Measurements from ENCODE around the gene ELOVL1.
"Not testable (repeated sequence)": the region's sequence is repeated elsewhere in the genome, so short reads cannot be mapped to it uniquely, and the experiment has no call there.

Gene ELOVL1

DNA sequence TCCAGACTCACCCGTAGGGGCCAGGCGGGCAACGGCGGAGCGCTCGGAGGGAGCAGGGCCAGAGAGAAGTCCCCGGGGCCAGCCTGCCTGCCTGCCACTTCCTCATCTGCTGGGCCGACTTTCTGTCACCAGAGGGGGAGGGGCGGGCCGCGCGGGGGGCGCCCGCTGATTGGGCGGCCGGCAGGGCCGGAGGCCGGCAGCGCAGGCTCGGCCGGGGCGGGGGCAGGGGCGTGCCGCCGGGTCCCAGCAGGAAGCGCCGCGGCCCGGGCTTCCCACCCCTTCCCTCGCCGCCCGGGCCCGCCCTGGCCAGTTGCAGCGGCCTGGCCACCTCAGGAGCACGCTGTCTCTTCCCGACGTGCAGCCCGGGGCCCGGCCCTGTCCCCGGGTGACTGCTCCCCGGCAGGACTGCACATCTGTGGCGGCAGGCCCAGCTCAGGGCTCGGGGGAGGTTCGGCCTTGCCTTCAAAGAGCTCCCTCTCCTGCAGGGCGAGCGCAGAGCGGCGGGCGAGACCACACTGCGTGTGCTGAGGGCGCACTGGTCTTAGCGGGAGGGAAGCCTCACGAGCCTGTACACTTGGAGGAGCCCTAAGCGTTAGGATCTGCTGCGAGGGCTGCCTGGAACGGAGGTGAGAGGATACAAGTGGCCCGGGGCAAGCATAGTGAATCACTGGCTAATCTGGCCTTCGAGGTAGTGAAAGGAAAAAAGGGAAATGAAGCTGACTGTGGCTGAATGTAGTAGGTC, at the start of gene ELOVL1:
Gene ELOVL1, minus strand, starts transcription at position 108 of the 742 bp plus-strand sequence. CDS start 2,402 bp downstream, outside the sequence.
- FAIRE-seq: no peak
- DNase-seq (ENCODE audit: low spot score): peak; percentile 77

DNA sequence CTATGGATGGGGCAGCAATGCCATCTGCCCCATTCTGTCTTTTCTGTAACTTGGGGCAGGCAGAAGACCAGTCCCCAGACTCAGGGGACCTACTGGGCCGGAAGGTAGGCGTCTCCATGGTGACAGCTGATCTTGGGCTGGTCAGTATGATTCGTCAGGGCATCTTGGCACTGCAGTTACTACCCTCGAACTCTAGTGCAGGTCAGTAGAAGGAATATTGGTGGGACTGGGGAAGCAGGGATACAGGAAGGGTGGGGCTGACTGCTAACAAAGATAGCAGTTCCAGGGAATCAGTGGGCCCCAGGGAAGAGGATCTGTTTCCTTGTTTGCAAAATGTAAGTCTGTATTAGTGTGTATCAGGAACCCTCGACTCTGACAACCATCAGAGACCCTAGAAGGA, 48.1 kb upstream of the ELOVL1 start:
- FAIRE-seq: no peak

DNA sequence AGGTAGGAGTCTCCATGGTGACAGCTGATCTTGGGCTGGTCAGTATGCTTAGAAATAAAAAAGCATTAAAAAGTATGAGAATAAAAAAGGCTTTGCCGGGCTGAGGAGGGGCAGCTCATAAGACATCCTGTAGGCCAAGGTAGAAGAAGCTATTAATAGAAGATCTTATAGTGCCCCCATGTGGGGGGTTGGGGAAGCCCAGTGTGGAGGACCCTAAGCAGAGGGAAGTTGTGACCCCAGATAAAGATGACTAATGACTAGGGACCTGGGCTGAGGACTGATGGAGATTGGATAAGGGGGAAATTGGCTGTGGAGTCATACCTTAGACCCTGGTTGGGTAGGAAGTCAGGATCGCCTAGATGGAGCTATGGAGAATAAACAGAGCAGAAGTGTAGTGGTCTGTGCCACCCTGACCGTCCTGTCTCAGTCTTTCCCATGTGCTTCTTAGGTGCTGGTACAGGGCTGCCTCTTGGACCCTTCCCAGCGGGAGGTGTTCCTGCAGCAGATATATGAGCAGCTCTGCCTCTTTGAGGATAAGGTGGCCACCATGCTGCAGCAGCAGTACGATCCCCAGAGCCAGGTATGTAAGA, 46.9 kb upstream of the ELOVL1 start:
- no peak for FAIRE-seq
- peak; percentile 65 for DNase-seq (ENCODE audit: low spot score)

More for the DNA sequence above, 48.1 kb upstream of the ELOVL1 start:
- DNase-seq (ENCODE audit: low spot score): no peak

DNA sequence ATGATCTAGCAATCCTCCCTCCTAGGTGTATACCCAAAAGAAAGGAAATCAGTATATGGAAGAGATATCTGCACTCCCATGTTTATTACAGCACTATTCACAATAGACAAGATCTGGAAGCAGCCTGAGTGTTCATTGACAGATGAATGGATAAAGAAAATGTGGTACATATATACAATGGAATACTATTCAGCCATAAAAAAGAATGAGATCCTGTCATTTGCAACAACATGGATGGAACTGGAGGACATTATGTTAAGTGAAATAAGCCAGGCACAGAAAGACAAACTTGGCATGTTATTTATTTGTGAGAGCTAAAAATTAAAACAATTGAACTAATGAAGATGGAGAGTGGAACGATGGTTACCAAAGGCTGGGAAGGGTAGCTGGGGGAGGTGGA, 45.6 kb upstream of the ELOVL1 start:
- not testable (repeated sequence) for DNase-seq (ENCODE audit: low spot score); FAIRE-seq

DNA sequence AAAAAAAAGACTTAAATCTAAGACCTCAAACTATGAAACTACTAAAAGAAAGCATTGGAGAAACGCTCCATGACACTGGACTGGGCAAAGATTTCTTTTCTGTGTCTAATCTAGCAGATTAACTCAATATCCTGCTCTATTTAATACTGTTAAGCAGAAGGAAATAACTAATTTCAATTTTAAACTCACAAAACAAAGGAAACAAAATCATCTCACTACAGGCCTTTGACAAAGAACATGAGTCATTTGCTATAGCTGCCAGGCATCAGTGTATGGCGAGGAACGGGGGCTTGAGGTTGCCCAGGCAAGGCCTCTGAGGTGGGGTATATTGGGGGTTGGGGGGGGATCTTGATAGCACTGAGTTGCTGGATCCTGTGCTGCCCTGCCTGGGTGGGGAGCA, 42.8 kb upstream of the ELOVL1 start:
- no peak for DNase-seq (ENCODE audit: low spot score)
- FAIRE-seq: no peak

DNA sequence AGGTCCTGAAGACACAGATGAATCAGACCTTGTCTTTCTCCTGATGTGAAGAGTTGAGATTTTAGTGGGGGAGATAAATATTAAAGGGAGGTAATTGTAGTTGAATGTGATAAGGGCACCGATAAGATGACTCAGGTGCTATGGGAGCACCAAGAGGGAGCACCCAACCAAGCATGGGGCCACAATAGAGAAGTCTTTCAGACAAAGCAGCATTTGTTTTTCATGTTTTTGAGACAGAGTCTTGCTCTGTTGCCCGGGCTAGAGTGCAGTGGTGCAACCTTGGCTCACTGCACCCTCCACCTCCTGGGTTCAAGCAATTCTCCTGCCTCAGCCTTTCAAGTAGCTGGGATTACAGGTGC, 38.0 kb upstream of the ELOVL1 start:
- no peak for DNase-seq (ENCODE audit: low spot score)
- FAIRE-seq: no peak

DNA sequence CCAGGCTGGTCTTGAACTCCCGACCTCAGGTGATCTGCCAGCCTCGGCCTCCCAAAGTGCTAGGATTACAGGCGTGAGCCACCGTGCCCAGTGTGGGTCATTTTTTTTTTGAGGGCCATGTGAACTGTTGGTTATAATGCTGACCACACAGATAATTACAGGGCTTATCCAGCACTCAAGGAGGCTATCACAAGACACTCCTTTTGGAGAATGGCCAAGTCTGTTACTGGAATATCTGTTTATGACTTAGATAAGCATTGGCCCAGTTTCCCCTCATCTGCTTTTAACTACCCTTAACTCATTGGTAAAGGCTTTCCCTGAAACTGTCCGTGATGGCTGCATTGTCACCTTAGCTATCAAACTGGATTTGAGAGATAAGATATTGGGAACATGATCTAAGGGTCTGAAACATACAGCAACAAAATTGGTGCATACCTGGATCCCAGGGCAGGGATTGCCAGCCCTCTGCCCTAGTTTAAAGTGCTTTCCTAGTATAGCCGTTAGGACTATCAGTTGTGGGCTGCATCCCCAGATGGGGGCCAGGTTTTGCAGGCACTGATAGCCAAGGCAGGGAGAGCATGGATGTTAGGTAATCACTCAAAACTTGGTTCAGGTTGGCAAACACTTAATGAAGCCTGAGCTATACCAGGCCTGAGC, 37.5 kb upstream of the ELOVL1 start:
- no peak for FAIRE-seq
- no peak for DNase-seq (ENCODE audit: low spot score)

DNA sequence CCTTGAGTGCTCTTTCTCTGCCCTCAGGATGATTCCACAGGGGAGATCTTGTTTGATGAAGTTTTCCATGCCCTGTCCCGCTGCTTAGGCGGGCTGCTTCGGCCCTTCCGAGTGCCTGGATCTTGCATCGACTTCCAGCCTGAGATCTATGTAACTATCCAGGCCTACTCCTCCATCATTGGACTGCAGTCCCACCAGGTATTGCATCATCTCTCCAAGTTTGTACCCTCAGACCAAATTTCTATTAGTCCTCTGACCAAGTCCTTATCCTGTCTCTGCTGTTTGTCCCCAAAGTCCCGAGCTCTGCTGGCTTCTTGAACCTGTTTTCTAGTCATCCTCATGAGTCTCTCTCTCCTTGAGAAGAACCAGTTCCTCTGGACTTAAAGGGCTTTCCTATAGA, 36.5 kb upstream of the ELOVL1 start:
- FAIRE-seq: no peak
- no peak for DNase-seq (ENCODE audit: low spot score)

DNA sequence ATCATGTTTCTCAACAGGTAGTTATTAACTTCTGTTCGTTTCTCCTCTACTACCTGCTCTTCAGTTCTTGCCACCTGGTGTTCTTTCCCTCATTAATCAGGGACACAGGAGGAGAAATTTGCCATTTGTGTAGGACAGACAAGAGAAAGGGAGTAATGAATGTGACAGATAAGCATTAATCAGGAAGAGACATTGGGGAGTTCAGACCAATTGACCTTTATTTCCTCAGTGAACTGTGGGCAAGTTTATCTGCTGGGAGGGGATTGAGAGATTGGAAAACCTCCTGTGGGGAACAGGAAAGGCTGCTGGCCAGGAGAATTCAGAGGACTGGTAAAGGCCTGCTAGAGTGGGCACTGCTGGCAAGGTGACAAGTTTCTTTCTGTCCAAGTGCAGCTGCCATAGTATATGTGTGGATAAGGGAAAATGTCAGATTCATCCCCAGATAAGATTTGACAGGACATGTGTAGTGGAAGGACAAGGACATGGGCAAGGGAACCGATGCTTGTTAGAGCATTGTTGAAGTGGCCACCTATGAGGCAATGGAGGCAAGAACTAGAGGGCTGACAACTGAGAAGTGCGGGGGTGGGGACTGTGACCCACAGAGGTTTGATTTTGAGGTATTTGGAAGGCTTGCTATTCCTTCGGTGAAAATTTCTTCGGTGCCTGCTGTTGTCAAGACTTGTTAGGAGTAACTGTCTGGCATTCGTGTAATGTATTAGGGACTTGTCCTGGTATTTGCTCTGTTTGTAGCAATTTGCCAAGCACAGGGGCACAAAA, 34.5 kb upstream of the ELOVL1 start:
- FAIRE-seq (no peak), DNase-seq (ENCODE audit: low spot score) (no peak)

DNA sequence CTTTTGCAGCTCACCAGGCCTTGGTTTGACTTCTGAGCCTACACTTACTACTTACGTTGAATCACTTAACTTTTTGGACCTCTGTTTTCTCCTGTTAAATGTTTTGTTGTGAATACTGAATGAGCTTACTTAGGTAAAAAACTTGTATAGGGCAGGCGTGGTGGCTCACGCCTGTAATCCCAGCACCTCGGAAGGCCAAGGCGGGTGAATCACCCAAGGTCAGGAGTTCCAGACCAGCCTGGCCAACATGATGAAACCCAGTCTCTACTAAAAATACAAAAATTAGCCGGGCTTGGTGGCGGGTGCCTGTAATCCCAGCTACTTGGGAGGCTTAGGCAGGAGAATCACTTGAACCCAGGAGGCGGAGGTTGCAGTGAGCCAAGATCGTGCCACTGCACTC, 32.6 kb upstream of the ELOVL1 start:
- not testable (repeated sequence) for FAIRE-seq; DNase-seq (ENCODE audit: low spot score)

DNA sequence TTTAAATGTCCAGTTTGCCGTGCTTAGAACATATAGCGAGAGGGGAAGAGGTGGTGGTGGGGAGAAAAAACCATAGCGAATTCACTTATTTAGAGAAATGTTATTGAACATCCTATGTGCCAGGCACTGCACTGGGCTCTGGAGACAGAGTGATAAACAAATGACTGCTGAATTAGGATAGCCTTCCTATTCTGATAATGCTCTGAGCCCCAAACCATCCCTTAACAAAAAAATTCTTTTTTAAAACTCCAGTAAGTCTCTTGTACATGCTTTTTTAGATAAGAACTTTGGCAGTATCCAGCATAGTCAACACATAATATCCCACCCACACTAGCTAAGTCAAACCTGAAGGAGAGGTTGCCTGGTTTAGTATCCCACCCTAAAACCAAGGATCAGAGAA, 30.4 kb upstream of the ELOVL1 start:
- DNase-seq (ENCODE audit: low spot score) (no peak), FAIRE-seq (no peak)

DNA sequence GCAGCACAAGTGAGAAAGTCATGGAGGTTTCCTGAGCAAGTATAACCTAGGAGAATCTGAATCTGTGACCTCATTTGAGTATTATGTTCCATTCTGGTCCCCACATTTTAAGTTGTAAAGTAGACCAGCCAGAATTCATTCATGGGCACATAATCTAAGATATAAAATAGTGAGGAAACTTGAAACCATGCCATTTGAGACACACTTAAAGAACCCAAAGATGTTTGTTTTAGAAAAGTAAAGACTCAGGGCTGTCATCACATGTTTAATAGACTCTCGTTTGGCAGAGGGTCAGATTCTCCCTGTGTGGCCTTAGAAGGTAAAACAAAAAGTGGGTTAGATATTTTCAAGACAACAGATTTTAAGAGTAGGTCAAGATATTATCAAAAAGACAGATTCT, 28.2 kb upstream of the ELOVL1 start:
- DNase-seq (ENCODE audit: low spot score) (no peak), FAIRE-seq (no peak)

DNA sequence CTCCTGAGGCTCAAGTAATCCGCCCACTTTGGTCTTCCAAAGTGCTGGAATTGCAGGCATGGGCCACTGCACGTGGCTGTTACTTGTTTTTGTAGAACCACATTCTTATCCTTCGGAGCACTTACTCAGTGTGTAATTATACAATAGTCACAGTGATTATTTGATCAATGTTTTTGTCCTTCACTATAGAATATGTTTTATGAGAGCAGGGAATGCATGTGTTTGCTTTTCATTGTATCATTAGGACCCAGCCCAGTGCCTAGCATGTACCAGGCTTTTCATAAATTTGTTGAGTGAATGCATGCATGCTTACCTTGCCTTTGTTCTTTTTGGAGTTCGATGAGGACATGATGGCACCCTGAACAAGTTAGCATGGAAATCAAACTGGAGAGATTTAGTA, 27.7 kb upstream of the ELOVL1 start:
- FAIRE-seq: no peak
- DNase-seq (ENCODE audit: low spot score): no peak

DNA sequence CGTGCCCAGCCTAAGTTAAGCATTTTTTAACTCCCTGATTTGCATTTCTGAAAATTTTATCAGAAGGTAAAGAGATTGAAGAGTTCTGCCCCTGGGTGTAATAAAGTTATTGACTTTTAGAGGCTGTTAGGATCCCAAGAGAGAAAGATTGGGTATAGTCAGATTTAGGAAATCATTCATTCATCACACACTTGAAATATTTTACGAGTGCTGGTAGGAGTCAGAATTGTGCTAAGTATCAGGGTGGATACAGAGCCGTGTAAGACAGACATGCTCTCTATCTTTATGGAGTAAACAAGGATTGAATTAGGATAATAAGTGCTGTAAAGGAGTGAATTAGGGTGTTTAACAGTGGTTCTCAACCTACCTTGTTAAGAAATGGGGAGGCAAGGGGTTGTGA, 24.9 kb upstream of the ELOVL1 start:
- DNase-seq (ENCODE audit: low spot score) (no peak), FAIRE-seq (no peak)

DNA sequence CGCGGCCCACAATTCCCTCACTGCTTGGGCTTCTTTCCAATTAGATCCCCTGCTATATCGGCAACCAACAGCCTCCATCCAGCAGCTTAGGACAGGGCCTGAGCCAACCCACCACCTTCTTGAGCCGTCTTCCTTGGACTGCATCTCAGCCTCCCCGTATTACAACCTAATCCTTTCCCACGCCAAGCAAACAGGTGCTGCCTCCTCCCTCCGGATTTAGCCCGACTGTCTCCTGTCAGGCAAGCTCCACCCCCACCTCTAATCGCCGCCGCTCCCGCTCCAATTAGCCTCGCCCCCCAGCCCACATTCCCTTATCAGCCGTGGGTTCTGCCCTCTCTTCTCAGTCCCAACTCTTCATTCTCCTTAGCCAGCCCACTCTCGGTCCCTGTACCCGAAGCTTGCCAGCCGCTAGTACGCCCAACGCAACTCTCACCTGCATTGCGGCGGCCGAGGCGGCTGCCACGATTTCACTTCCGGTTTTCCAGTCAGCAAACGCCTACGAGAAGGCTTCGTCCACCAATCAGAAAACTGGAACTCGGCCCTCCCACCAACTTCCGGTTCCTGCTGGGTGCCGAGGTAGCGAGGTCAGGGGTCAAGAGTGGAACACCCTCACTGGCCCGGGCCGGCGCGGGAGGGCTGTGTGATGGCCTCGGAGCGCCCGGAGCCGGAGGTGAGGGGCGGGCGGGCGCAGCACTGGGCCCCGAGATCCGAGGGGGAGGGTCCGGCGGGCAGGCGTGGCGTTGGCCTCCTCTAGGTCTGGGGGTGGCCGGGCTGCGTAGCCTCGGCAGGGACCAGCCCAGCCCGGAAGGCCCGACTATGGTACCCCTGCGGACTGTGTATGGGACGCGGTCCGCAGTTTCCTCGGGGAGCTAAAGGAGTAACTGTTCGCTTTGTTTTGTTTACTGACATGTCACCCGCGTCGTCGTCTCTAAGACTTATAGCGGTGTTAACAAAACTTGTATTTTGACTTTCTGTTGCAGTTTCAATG, 21.8 kb upstream of the ELOVL1 start, which contains the start of the genes MED8 and SZT2:
Gene MED8, minus strand, starts transcription at position 475 of the 988 bp plus-strand sequence. Its CDS starts 36 bp downstream, at position 439.
Gene SZT2, plus strand, starts transcription at position 574 of the 988 bp plus-strand sequence. Its CDS starts 70 bp downstream, at position 644.
- FAIRE-seq (peak; percentile 62), DNase-seq (ENCODE audit: low spot score) (peak; percentile 88)

DNA sequence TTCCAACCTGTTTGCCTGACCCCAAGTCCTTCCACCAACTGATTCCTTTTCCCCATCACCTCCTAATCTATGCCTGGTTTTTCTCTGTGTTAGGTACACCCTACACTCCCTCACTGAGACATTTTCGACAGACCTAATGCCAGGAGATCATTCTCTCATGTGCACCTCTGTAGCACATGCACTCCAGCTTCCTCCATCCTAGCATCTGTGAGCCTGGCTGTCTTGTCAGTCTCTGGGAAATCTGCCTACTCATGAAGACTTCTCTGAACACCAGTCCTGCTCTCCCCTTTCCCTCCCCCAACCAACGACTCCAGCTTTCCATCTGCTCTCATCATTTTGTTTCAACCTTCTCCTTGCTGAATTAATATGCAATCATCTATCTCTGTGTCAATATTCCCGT, 20.8 kb upstream of the ELOVL1 start:
- no peak for FAIRE-seq
- no peak for DNase-seq (ENCODE audit: low spot score)

DNA sequence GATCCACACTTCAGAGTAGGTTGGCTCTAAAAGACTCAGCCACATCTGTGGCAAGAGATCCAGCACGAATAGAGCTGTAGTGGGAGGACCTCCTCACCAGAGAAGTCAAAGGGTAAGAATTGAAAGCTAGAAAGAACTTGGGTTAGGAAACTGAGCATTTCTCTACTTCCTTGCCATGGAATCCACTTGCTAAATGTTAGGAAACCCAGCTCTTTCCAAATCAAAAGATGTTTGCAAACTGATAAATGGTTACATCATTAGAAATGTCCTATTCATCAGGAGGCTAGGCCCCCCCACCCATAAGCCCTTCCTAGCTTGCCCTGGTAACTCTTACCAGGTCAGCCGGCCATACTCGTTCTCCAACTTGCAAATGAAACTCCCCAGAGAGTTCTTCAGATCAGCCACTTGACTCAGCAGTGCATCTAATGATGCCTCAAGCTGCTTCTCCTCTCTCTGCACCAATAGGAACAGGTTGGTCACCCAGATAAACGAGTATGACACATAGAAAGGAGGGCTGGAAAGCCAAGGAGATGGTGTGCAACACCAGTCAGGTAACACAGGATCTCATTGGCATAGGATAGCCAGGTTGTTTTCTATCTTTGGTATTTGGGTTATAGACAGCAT, 20.3 kb upstream of the ELOVL1 start:
- DNase-seq (ENCODE audit: low spot score) (no peak), FAIRE-seq (no peak)

DNA sequence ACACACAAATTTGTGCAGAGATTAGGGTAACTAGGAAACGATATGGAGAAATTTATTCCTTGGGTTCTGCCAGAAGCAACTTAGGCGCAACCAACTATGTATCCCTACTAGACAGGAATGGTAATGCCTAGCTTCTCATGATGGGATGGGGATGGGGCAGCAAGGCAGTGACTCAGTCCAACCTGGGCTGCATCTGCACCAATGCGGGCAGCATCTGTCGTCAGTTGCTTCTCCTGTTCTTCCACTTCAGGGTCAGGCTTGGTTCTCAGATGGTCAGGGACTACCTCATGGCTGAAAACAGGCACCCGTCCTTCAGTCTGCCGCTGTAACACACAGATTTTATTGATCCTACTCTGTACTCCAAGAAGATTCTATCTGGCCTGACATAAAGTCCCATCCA, 18.9 kb upstream of the ELOVL1 start:
- FAIRE-seq: no peak

DNA sequence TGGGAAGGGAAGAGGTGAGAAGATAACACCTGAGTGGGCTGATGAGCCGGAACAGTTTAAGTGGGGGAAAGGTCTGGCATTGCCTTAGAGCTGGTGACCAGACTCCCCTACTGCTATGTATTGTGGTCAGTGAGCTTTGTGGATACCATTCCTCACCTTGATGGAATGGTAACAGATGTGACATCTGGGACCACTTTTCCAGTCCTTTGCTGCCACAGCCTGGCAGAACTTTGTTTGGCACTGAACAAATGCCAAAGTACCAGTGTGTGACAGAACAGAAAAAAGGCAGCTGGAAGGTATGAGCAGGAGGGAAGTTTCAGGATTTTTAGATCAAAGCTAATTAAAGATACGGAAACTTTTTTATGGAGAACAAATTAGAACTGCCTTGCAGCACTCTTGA, 15.6 kb upstream of the ELOVL1 start:
- DNase-seq (ENCODE audit: low spot score): no peak

More for the DNA sequence above, 18.9 kb upstream of the ELOVL1 start:
- DNase-seq (ENCODE audit: low spot score): no peak

More for the DNA sequence above, 15.6 kb upstream of the ELOVL1 start:
- FAIRE-seq: no peak
